Fibroblast of skin of back (primary cell): ENCODE measurements around the gene PTGER3. TPM values are rescaled to one million over a fixed set of nuclear protein-coding genes. Genes with fewer than 3 reads are reported as not detected.

Experiments
- DNase-seq: peaks from one replicate; pipeline ENCODE4 v3.0.0-alpha.2; 2013
- polyA plus RNA-seq, 2 experiments: library from polyadenylated mRNA; unstranded; fragments of 120-200 nt; gene quantifications; one replicate each; pipeline ENCODE4 v1.2.1, GENCODE V29; 2013; ENCODE audit not compliant: insufficient read length in 2 of 2

The PTGER3 gene
- polyA plus RNA-seq (2013, experiment 1 of 2; ENCODE audit: insufficient read length) = 2.2 TPM
- polyA plus RNA-seq (2013, experiment 2 of 2; ENCODE audit: insufficient read length) = 7.0 TPM

DNA sequence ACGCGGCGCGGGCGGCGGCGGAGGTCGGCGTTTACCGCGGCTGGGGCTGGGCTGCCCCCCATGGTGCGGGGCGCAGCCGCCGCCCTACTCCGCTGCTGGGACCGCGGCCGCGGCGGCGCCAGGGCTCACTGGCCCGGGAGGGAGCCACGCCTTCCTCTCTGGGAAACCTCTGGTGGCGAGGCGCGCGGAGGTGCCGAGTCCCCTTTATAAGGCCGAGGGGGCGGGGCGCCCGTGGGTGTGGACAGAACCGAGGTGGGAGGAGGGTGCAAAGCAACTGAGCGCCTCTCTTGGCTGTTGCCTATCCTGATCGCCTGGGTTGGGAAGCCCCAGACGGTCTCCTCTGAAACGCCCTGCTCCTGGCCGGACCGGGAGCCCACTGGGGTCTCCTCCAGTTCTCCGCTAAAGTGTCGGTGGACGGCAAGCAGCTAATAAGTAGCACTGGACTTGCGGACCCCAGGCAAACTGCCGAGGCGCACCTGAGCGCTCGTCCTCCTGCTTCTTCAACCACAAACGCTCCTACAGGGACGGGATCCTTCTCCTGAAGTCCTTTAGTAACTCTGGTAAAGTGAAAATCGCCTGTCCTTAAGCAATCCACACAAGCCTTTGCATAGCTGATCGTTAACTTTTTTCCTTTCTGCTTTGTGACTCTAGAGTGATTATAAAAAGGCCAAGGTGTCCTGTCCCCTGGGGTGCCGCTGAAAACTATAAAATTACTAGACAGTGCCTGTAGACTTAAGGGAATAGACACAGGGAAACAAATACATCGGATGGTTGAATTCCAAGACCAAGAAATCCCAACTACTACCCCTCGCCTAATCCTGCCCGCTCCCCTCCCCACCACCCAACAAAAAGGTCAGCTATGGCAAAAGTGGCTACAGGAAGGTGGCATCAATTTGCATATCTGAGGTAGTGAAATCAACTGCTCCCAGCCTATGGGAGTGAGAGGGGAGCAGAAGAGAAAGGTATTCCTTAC is at the start of gene PTGER3:
TSS of gene PTGER3 (minus strand) at position 182 of the 973 bp plus-strand sequence. CDS start 239 bp downstream, outside the sequence.
- peak; percentile 58 for DNase-seq

GRCh38 chr1:71094913-71095312 is 47.3 kb upstream of the PTGER3 start:
- no peak for DNase-seq

DNA sequence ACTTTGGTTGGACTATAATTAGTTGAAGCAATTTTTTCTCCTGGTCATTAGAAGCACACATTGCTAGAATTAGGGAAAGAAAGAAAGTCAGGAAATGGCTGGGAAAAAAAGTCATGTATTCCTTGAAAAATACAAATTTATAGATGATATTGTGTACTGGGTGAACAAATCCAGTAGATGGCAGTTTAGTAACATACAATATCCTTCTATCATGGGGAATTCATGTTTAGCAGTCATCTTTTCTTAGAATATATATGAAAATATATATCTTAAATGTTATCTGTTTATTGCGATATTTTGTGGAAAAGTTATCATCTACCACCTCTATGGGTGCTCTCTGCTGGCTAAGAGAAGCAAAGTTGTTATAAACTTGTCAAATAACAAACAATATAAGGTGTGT is 46.3 kb upstream of the PTGER3 start:
- DNase-seq = peak; percentile 34

DNA sequence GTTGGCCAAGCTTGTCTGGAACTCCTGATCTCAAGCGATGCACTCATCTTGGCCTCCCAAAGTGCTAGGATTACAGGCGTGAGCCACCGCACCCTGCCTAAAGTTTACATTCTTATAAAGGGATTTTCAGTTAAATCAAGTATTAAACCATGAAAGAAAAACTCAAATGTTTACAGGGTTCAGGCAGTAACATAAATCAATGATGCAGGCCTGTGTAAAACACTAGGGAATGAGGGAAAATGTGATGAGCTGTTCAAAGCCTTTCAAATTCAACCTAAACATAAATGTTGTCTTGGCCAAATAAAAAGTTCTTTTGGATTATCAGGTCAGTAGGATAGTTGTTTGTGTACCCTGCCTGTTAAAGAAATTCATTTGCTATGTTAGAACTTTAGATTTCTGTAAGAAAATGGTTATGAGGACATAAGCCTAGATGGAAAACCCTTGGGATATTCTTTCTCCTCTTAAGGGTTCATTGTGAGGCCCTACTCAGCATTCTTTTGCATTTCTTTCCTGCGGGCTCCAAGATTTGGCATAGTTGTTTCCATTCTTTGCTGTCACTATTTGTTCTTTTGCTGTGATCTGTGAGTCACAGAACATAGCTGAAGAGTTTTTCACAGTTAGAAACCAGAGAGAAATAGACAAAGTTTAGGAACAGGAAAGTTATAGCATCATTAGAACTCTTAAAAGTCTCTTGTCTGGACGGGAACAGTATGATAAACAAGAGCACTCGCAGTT is 42.1 kb upstream of the PTGER3 start:
- peak; percentile 91 for DNase-seq

GRCh38 chr1:71088645-71089287 is 41.1 kb upstream of the PTGER3 start:
- DNase-seq = no peak

DNA sequence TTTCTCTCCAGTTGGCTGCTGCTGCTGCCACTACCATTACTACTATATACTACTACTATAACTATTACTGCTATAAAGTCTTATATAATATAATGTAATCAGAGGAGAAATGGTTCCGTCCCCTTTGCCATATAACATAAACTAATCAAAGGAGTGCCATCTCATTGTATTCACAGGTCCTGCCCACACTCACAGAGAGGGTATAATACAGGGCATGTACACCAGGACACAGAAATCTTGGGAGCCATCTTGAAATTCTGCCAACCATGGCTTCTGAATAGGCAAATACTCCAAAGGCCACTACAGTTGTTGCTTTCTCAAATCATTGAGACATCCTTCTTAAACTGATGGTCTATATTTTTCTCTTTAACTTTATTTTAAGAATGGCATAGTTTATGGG is 40.1 kb upstream of the PTGER3 start:
- no peak for DNase-seq

GRCh38 chr1:71087060-71087459 is 39.4 kb upstream of the PTGER3 start:
- DNase-seq = no peak

DNA sequence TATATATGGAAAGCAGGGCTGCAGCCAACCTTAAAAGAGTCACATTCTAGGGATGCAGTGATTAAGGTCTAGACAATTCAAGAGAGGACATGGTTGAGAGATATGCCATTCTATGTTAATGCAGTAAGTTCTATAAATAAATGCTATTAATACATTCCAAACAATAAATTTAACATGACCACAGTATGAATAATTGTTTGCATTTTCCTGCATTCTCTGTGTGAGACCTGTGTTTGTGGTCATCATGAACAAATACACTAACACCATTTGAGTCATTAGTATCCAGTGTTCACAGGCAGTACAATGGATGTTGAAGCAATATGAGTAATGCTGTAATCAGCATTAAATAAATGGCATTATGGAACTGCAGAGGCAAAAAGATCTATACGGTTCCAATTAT is 38.7 kb upstream of the PTGER3 start:
- DNase-seq = peak; percentile 95

- peak; percentile 12 for DNase-seq
These were observed 35.7 kb upstream of the PTGER3 start for GRCh38 chr1:71083271-71083670.

DNA sequence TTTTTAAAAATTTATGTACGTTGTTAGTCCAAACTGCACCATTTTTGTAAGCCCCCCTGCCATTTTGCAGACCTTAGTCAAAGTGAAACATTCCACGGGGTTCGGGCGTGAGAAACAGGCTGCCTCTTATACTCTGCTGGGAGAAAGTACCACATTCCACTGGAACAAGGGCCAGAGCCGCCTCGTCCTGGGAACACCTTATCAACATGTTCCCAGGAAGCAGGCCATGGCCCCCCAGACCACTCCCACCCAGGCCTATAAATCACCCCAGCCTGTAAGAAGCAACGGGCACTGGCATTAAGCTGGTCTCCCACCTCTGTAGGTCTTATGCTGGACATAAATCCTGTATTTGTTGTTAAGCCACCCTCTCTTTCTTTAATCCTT is 34.1 kb upstream of the PTGER3 start:
- DNase-seq = no peak

- DNase-seq = peak; percentile 95
These were observed 33.4 kb upstream of the PTGER3 start, which contains the start of gene ZRANB2 for GRCh38 chr1:71080739-71081696. Gene ZRANB2, minus strand, starts transcription at chr1:71081035. Its CDS starts 40 bp downstream, at chr1:71080995.

- DNase-seq = peak; percentile 26
These were observed 32.7 kb upstream of the PTGER3 start for GRCh38 chr1:71080230-71080738.

DNA sequence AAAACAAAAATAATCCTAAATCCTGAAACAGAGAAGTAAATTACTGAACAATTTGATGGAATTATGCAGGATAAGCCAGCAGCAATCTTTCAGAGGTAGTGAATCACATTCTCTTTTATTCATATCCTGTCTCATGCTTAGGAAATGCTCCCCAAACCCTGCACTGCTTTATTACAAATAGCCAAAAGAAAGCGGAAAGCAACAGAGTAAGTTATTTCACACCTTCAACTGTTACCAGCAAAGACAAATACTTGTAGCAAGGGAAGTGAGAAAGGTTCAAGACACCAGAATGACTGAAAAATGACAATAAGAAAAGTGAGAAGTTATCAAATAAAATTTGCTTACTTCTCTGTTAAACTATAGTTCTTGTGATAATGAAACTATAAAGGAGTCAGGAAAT is 27.1 kb upstream of the PTGER3 start:
- DNase-seq = no peak

DNA sequence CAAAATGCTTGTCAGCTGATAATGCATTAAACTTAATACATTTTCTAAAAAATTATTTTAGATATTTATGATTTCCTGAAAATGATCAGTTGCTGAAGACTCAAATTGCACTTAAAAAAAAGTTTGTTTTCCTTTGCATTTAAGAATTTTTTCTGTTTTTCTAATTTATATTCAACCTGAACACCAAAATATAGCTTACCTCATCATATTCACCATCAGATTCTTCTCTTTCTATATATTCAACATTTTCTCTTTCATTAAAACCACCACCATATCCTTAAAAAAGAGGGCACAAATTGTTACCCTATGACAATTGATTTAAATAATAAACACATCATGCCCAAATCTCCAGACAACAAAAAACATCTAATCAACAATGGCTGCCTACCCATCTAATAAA is 24.7 kb upstream of the PTGER3 start:
- DNase-seq = no peak

DNA sequence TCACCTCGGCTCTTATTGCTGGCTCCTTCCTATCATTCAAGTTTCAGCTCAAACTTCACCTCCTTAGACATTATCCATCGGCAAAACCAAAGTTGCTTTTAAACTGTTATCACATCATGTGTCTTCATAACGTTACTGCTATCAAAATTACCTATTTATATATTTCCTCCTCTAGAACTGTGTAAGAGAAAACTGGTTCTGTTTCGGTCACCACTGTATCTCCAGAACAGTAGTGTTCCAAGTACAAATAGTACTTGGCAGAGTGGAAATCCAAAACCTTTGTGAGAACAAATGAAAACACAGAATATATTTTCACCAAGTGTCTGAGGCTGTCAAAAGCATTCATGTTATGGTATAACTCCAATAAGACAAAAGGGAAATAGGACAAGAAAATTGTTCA is 24.1 kb upstream of the PTGER3 start:
- no peak for DNase-seq

DNA sequence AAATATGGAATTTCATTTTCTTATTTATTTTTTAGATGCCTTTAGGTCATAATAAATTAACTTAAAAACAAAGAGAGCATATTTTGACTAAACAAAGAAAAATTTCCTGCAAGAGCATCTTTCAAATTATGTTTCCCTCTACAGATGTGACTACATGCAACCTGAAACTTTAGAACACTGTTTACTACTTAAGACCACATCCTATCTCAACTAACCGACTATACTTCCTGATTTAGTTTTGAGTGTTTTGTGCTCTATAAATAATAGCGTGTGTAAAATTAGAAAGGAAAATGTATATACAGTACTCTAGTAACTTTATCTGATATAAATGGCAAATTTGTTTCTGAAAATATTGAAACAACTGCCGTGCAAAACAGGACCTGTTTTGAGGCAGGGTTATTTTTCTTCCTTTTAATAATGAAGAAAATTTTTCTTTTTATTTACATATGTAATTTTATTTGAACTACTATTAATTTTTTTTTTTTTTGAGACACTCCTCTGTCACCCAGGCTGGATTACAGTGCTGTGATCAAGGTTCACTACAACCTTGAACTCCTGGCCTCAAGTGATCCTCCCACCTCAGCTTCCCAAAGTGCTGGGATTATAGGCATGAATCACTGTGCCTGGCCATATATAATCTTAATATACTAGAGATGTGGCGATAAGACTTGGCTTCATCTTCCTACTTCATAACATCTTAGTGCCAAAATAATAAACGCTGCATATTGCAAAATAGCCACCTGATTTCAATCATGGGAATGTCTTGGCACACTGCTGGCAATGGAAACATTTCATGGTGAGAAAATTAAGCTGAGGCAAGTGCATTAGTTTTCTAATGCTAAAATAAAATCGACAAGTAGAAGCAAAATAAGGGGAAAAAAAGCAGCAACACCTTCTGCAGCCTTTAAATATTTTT is 21.0 kb upstream of the PTGER3 start:
- DNase-seq = no peak

GRCh38 chr1:71054791-71055190 is 7.2 kb upstream of the PTGER3 start:
- DNase-seq = no peak

- DNase-seq = no peak
These were observed 6.7 kb upstream of the PTGER3 start for GRCh38 chr1:71054281-71054731.

- no peak for DNase-seq
These were observed 6.1 kb upstream of the PTGER3 start for GRCh38 chr1:71053758-71054157.

GRCh38 chr1:71053146-71053545 is 5.5 kb upstream of the PTGER3 start:
- no peak for DNase-seq
